GM23338 (cell line): Measurements from ENCODE around the gene ASCL5.

Source experiments
- CTCF ChIP-seq, 2 experiments: fragments of 200-600 bp in 1 of 2; sonication (generic) in 1 of 2; conservative IDR thresholded peaks; 2 replicates each; pipeline versions ENCODE4 v1.5.1 to v1.6.1; 2016 to 2017; ENCODE audit warnings: antibody characterized with exemption in 2 of 2, low read depth in 2 of 2, mild to moderate bottlenecking in 2 of 2, moderate library complexity in 1 of 2
- EZH2 ChIP-seq: fragments of 200-600 bp; sonication (generic); IDR thresholded peaks from one replicate; pipeline ENCODE4 v1.8.0; 2017; ENCODE audit warnings: antibody characterized with exemption, mild to moderate bottlenecking, low read depth; ENCODE audit not compliant: unreplicated experiment
- EZH2phosphoT487 ChIP-seq: fragments of 200-600 bp; sonication (generic); IDR thresholded peaks from one replicate; pipeline ENCODE4 v1.8.1; 2018; ENCODE audit warnings: antibody characterized with exemption; ENCODE audit not compliant: unreplicated experiment
- JUNB ChIP-seq: IDR thresholded peaks from one replicate; pipeline ENCODE4 v1.6.1; 2016; ENCODE audit warnings: antibody characterized with exemption; ENCODE audit not compliant: unreplicated experiment
- POLR2AphosphoS5 ChIP-seq: IDR thresholded peaks from 2 replicates; pipeline ENCODE4 v1.6.1; 2016; ENCODE audit warnings: antibody characterized with exemption, low read depth
- REST ChIP-seq: IDR thresholded peaks from one replicate; pipeline ENCODE4 v1.6.1; 2018; ENCODE audit warnings: antibody characterized with exemption; ENCODE audit not compliant: unreplicated experiment

- no peak for TF ChIP-seq JUNB
- peak in 1 of 2 experiments; percentile 42; a peak in 2 of 4 replicates for TF ChIP-seq CTCF (conservative IDR thresholded peaks at IDR 0.05; ENCODE audit: low read depth in 2 of 2)
- TF ChIP-seq POLR2AphosphoS5 = no peak
- no peak for TF ChIP-seq EZH2phosphoT487
- no peak for TF ChIP-seq EZH2
- no peak for TF ChIP-seq REST
These were observed 38.0 kb downstream of the ASCL5 start for GRCh38 chr1:201088901-201089525.
